Neural progenitor cell (in vitro differentiated cells): Measurements from ENCODE around the gene RPL22.

Experiments
- EZH2 ChIP-seq: fragments of 200-600 bp; sonication (generic); IDR thresholded peaks from 2 replicates; pipeline ENCODE4 v1.6.1; 2017; ENCODE audit warnings: antibody characterized with exemption, mild to moderate bottlenecking, moderate library complexity
- TF ChIP-seq, protein P1 (sequence below): fragments of 200-600 bp; sonication (generic); IDR thresholded peaks from 2 replicates; pipeline ENCODE4 v1.5.1; 2017; ENCODE audit warnings: antibody characterized with exemption, mild to moderate bottlenecking

GRCh38 chr1:6176779-6177178, 22.6 kb downstream of the RPL22 start:
- TF ChIP-seq, protein P1, sequence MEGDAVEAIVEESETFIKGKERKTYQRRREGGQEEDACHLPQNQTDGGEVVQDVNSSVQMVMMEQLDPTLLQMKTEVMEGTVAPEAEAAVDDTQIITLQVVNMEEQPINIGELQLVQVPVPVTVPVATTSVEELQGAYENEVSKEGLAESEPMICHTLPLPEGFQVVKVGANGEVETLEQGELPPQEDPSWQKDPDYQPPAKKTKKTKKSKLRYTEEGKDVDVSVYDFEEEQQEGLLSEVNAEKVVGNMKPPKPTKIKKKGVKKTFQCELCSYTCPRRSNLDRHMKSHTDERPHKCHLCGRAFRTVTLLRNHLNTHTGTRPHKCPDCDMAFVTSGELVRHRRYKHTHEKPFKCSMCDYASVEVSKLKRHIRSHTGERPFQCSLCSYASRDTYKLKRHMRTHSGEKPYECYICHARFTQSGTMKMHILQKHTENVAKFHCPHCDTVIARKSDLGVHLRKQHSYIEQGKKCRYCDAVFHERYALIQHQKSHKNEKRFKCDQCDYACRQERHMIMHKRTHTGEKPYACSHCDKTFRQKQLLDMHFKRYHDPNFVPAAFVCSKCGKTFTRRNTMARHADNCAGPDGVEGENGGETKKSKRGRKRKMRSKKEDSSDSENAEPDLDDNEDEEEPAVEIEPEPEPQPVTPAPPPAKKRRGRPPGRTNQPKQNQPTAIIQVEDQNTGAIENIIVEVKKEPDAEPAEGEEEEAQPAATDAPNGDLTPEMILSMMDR: no peak
- no peak for TF ChIP-seq EZH2
